Measurements from ENCODE around the gene ADGRV1.

DNA sequence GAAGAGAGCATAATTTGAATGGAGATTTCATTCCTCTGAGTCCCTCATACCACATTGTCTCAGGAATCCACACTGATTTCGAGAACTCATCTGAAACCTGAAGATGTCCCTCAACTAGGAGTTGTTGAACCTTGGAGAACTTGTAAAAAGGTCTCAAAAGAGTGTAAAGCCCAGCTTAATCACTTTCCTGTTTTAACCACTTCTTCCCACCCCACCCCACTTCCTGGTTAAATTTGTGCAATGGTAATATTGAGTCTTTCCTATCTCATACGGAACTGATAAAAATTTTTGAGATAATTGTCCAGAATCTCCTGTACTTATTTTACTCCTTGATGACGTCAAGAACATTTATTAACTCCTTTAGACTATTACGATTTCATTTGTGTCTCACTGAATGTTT is 583.8 kb downstream of the ADGRV1 start:
- no peak for TF ChIP-seq POLR2A (IDR thresholded peaks at IDR 0.05)
- TF ChIP-seq CTCF (IDR thresholded peaks at IDR 0.05) = no peak
